AG04449 (cell line): ENCODE measurements around the gene DEFB118.

Experiments used
- CTCF ChIA-PET: fragments of 350-600 bp; formaldehyde crosslinking; extraction: SDS; loops from one replicate; lab custom pipeline; 2021; ENCODE audit warnings: antibody characterized with exemption; lab: Yijun Ruan, JAX
- POLR2A ChIA-PET: fragments of 400-600, 350-600 bp; formaldehyde crosslinking; extraction: SDS; loops from one replicate; lab custom pipeline; 2020; ENCODE audit warnings: antibody characterized with exemption, inconsistent platforms; lab: Yijun Ruan, JAX
- DNase-seq: peaks from one replicate; pipeline ENCODE4 v3.0.0-alpha.2; 2010; ENCODE audit warnings: low read depth, low spot score
- H3K4me3 ChIP-seq: 2 replicates; pipeline ENCODE4 v1.5.1; 2011; ENCODE audit warnings: low read depth, mild to moderate bottlenecking, control low read depth, low read length
- TF ChIP-seq, protein P1 (sequence below): IDR thresholded peaks from one replicate; pipeline ENCODE4 v1.5.1; 2011; ENCODE audit warnings: mild to moderate bottlenecking, moderate library complexity, low read length, control low read depth, inconsistent platforms; ENCODE audit not compliant: insufficient read depth; ENCODE audit errors: missing control alignments

DEFB118 gene

DNA sequence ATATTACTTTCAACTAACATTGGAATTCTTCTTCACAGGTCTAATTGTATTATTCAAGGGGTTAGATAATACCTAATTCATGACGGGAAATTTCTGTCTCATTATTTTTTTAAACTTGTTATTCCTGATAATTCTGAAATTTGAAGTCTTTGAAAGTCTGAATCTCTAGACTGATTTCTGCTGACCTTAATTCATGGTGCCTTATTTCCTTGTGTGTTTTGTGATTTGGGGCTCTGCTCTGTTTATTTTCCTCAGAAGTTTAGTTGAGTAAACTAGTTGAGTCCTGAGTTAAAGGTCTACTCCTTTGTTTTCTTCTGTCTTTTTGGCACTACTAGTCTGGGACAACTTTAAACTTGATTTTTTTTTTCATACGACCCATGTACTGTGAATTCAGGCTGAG is 5.9 kb downstream of the DEFB118 start:
- ChIA-PET CTCF (no interaction called here), POLR2A (no interaction called here)
- TF ChIP-seq, protein P1, sequence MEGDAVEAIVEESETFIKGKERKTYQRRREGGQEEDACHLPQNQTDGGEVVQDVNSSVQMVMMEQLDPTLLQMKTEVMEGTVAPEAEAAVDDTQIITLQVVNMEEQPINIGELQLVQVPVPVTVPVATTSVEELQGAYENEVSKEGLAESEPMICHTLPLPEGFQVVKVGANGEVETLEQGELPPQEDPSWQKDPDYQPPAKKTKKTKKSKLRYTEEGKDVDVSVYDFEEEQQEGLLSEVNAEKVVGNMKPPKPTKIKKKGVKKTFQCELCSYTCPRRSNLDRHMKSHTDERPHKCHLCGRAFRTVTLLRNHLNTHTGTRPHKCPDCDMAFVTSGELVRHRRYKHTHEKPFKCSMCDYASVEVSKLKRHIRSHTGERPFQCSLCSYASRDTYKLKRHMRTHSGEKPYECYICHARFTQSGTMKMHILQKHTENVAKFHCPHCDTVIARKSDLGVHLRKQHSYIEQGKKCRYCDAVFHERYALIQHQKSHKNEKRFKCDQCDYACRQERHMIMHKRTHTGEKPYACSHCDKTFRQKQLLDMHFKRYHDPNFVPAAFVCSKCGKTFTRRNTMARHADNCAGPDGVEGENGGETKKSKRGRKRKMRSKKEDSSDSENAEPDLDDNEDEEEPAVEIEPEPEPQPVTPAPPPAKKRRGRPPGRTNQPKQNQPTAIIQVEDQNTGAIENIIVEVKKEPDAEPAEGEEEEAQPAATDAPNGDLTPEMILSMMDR = no peak
- no peak overlapping the region for H3K4me3 ChIP-seq
- no peak for DNase-seq

- no peak for DNase-seq
- ChIA-PET POLR2A (no interaction called here), CTCF (no interaction called here)
- TF ChIP-seq, protein P1 = no peak
- no peak within 1 kb of the TSS for H3K4me3 ChIP-seq
Measured at GRCh38 chr20:31390490-31390889, 22.1 kb downstream of the DEFB118 start, which contains the start of gene DEFB119. Gene DEFB119 (minus strand): TSS chr20:31390590. CDS start chr20:31390483, 107 bp downstream.

GRCh38 chr20:31392836-31393235 is 24.4 kb downstream of the DEFB118 start:
- no peak for DNase-seq
- no peak overlapping the region for H3K4me3 ChIP-seq
- POLR2A ChIA-PET = no interaction called here
- CTCF ChIA-PET = no interaction called here
- TF ChIP-seq, protein P1 = no peak

- ChIA-PET POLR2A (no interaction called here), CTCF (no interaction called here)
- no peak for DNase-seq
- no peak overlapping the region for H3K4me3 ChIP-seq
- TF ChIP-seq, protein P1 = no peak
Measured at GRCh38 chr20:31394900-31395299, 26.5 kb downstream of the DEFB118 start.

GRCh38 chr20:31403886-31404285 is 35.5 kb downstream of the DEFB118 start:
- POLR2A ChIA-PET = no interaction called here
- TF ChIP-seq, protein P1 = no peak
- no peak overlapping the region for H3K4me3 ChIP-seq
- CTCF ChIA-PET = no interaction called here
- no peak for DNase-seq

GRCh38 chr20:31406115-31406514 is 37.7 kb downstream of the DEFB118 start, which contains the start of gene DEFB121:
Gene DEFB121 (minus strand): TSS chr20:31406215. CDS start chr20:31406152, 63 bp downstream.
- TF ChIP-seq, protein P1 = no peak
- H3K4me3 ChIP-seq = no peak within 1 kb of the TSS
- CTCF ChIA-PET = no interaction called here
- POLR2A ChIA-PET = no interaction called here
- DNase-seq = no peak
